H1 (cell line): ENCODE data around the gene UNC5B. TPM values are rescaled to one million over a fixed set of nuclear protein-coding genes. Genes with fewer than 3 reads are reported as not detected.

Source experiments
- CTCF ChIA-PET: fragments of 300-600 bp; sonication (Branson Sonifier 250); formaldehyde crosslinking; loops from one replicate; lab custom pipeline; 2021; ENCODE audit not compliant: partially characterized antibody; lab: Charles Lee
- POLR2A ChIA-PET: fragments of 300-600 bp; sonication (Branson Sonifier 250); formaldehyde crosslinking; loops from one replicate; lab custom pipeline; 2021; ENCODE audit warnings: inconsistent platforms; ENCODE audit not compliant: partially characterized antibody; lab: Charles Lee
- DNase-seq, 2 experiments: peaks; one replicate each; pipeline versions ENCODE4 v3.0.0 to v3.0.0-alpha.2; 2010 to 2022; ENCODE audit warnings: low spot score in 2 of 2, low read depth in 1 of 2, mixed read lengths in 1 of 2
- FAIRE-seq: peaks from 2 replicates; lab custom pipeline; 2011; peaks lifted over from hg19 to GRCh38; lab: Jason Lieb, UNC
- H2AFZ ChIP-seq: 2 replicates; pipeline ENCODE4 v1.8.1; 2012; ENCODE audit warnings: low read length, inconsistent platforms
- H2AK5ac ChIP-seq: 2 replicates; pipeline ENCODE4 v1.6.1; 2013; ENCODE audit warnings: low read depth, low read length
- H2BK120ac ChIP-seq: replicated peaks from 2 replicates; pipeline ENCODE3; 2013; ENCODE audit warnings: low read depth, low read length, inconsistent platforms
- H2BK12ac ChIP-seq: 2 replicates; pipeline ENCODE4 v1.6.1; 2013; ENCODE audit warnings: low read depth, low read length
- H2BK15ac ChIP-seq: 2 replicates; pipeline ENCODE4 v1.6.1; 2013; ENCODE audit warnings: low read length
- H2BK20ac ChIP-seq: 2 replicates; pipeline ENCODE4 v1.6.1; 2013; ENCODE audit warnings: low read length
- H2BK5ac ChIP-seq: 2 replicates; pipeline ENCODE4 v1.6.1; 2013; ENCODE audit warnings: low read depth, low read length
- H3K14ac ChIP-seq: 2 replicates; pipeline ENCODE4 v1.6.1; 2013; ENCODE audit warnings: inconsistent platforms; ENCODE audit not compliant: insufficient read length
- H3K18ac ChIP-seq: 2 replicates; pipeline ENCODE4 v1.6.1; 2013; ENCODE audit warnings: low read length; ENCODE audit errors: extremely low read depth
- H3K23ac ChIP-seq: 2 replicates; pipeline ENCODE4 v1.6.1; 2013; ENCODE audit warnings: inconsistent platforms; ENCODE audit not compliant: insufficient read length
- H3K23me2 ChIP-seq: 2 replicates; pipeline ENCODE4 v1.6.1; 2013; ENCODE audit warnings: low read depth, low read length
- H3K27ac ChIP-seq: 2 replicates; pipeline ENCODE4 v1.6.1; 2011; ENCODE audit warnings: low read depth, low read length, inconsistent platforms
- H3K27me3 ChIP-seq, 4 experiments: replicated peaks in 1 of 4; 1 replicate in 1 of 4; 2 replicates in 3 of 4; pipeline versions ENCODE4 v1.6.1 to v1.8.1; 2011 to 2013; ENCODE audit warnings: low read length in 3 of 4, mild to moderate bottlenecking in 3 of 4, inconsistent platforms in 2 of 4, mixed read lengths in 2 of 4, moderate library complexity in 1 of 4; ENCODE audit not compliant: control insufficient read depth in 3 of 4, insufficient read depth in 3 of 4; ENCODE audit errors: extremely low read depth in 1 of 4
- H3K36me3 ChIP-seq, 4 experiments: 2 replicates each; pipeline versions ENCODE4 v1.6.1 to v1.8.1; 2011 to 2013; ENCODE audit warnings: mild to moderate bottlenecking in 4 of 4, low read length in 3 of 4, moderate library complexity in 2 of 4, control low read depth in 1 of 4, inconsistent platforms in 1 of 4; ENCODE audit not compliant: insufficient read depth in 4 of 4, control insufficient read depth in 2 of 4
- H3K4ac ChIP-seq: replicated peaks from 2 replicates; pipeline ENCODE3; 2013; ENCODE audit warnings: low read length, low read depth, mixed read lengths, inconsistent platforms; ENCODE audit not compliant: insufficient read length
- H3K4me1 ChIP-seq, 4 experiments: replicated peaks in 1 of 4; 1 replicate in 1 of 4; 2 replicates in 3 of 4; pipeline versions ENCODE4 v1.6.1 to v1.8.1; 2011 to 2013; ENCODE audit warnings: low read length in 3 of 4, inconsistent platforms in 2 of 4, mixed read lengths in 1 of 4; ENCODE audit not compliant: insufficient read depth in 4 of 4, control insufficient read depth in 3 of 4
- H3K4me2 ChIP-seq, 2 experiments: 2 replicates each; pipeline versions ENCODE4 v1.6.1 to v1.8.1; 2011 to 2013; ENCODE audit warnings: low read depth in 2 of 2, low read length in 2 of 2, control low read depth in 1 of 2, inconsistent platforms in 1 of 2, mild to moderate bottlenecking in 1 of 2; ENCODE audit not compliant: insufficient read depth in 1 of 2
- H3K4me3 ChIP-seq, 4 experiments: fragments of 200-600, 300-600 bp in 1 of 4; sonication (generic), shearing (Covaris generic), sonication (Bioruptor Twin) in 1 of 4; 2 replicates each; pipeline versions ENCODE4 v1.5.1 to v1.8.1; 2011 to 2016; ENCODE audit warnings: low read length in 4 of 4, low read depth in 3 of 4, control low read depth in 2 of 4, inconsistent platforms in 2 of 4, mild to moderate bottlenecking in 2 of 4, mixed read lengths in 1 of 4, moderate library complexity in 1 of 4; ENCODE audit not compliant: insufficient read depth in 2 of 4; ENCODE audit errors: extremely low read depth in 1 of 4
- H3K56ac ChIP-seq: replicated peaks from 2 replicates; pipeline ENCODE3; 2013; ENCODE audit warnings: low read depth, mild to moderate bottlenecking, mixed read lengths, low read length, inconsistent platforms; ENCODE audit not compliant: insufficient read length
- H3K79me1 ChIP-seq: 2 replicates; pipeline ENCODE4 v1.6.1; 2013; ENCODE audit warnings: low read depth, low read length, control low read depth
- H3K79me2 ChIP-seq, 2 experiments: 2 replicates each; pipeline versions ENCODE4 v1.6.1 to v1.8.1; 2012 to 2013; ENCODE audit warnings: low read length in 2 of 2, mild to moderate bottlenecking in 2 of 2, inconsistent platforms in 1 of 2; ENCODE audit not compliant: insufficient read depth in 2 of 2, control insufficient read depth in 1 of 2
- H3K9ac ChIP-seq, 4 experiments: replicated peaks in 1 of 4; 1 replicate in 1 of 4; 2 replicates in 3 of 4; pipeline versions ENCODE4 v1.6.1 to v1.8.1; 2011 to 2013; ENCODE audit warnings: low read depth in 3 of 4, low read length in 3 of 4, control low read depth in 2 of 4, mild to moderate bottlenecking in 2 of 4, moderate library complexity in 2 of 4, inconsistent platforms in 1 of 4; ENCODE audit errors: extremely low read depth in 1 of 4
- H3K9me3 ChIP-seq, 2 experiments: 2 replicates each; pipeline versions ENCODE4 v1.6.1 to v1.8.1; 2012 to 2013; ENCODE audit warnings: mild to moderate bottlenecking in 2 of 2, moderate library complexity in 2 of 2, control low read depth in 1 of 2, inconsistent platforms in 1 of 2, low read depth in 1 of 2, low read length in 1 of 2, mixed read lengths in 1 of 2; ENCODE audit not compliant: insufficient read depth in 2 of 2
- H4K20me1 ChIP-seq, 2 experiments: replicated peaks in 1 of 2; 2 replicates each; pipeline versions ENCODE3 to v1.8.1; 2011 to 2013; ENCODE audit warnings: inconsistent platforms in 2 of 2, low read length in 2 of 2, mild to moderate bottlenecking in 1 of 2; ENCODE audit not compliant: insufficient read depth in 2 of 2, control insufficient read depth in 1 of 2
- H4K5ac ChIP-seq: 2 replicates; pipeline ENCODE4 v1.6.1; 2013; ENCODE audit warnings: low read length, low read depth, mixed read lengths, inconsistent platforms; ENCODE audit not compliant: insufficient read length
- H4K8ac ChIP-seq: 2 replicates; pipeline ENCODE4 v1.8.0; 2013; ENCODE audit warnings: mild to moderate bottlenecking, moderate library complexity, low read length, inconsistent platforms; ENCODE audit not compliant: insufficient read depth; ENCODE audit errors: extremely low read depth
- H4K91ac ChIP-seq: replicated peaks from 2 replicates; pipeline ENCODE3; 2013; ENCODE audit warnings: low read length, mixed read lengths, inconsistent platforms; ENCODE audit not compliant: insufficient read length
- RBBP5 ChIP-seq: IDR thresholded peaks from 2 replicates; pipeline ENCODE4 v1.7.1; 2012; ENCODE audit warnings: low read depth, mild to moderate bottlenecking, inconsistent platforms, low read length, moderate library complexity, borderline replicate concordance
- SP4 ChIP-seq: IDR thresholded peaks from 2 replicates; pipeline ENCODE4 v1.6.1; 2012; ENCODE audit warnings: low read length, inconsistent platforms
- WGBS, 2 experiments: shearing (Covaris generic) in 1 of 2; methylation state at CpG; one replicate each; pipeline versions ENCODE4 v1.1.6 to v1.1.7; 2013 to 2015; ENCODE audit warnings: low lambda C conversion rate in 2 of 2, mixed read lengths in 2 of 2, inconsistent platforms in 1 of 2, low coverage in 1 of 2, missing lambda C conversion rate in 1 of 2; ENCODE audit not compliant: insufficient replicate concordance in 2 of 2, insufficient coverage in 1 of 2, insufficient read length in 1 of 2; ENCODE audit errors: extremely low coverage in 1 of 2, missing lambda C conversion rate in 1 of 2; 5-methylcytosine and 5-hydroxymethylcytosine counted together
- polyA plus RNA-seq, 7 experiments: library from polyadenylated mRNA; depleted of rRNA in 3 of 7; stranded (reverse) in 5 of 7; unstranded in 2 of 7; fragments of >200 nt in 5 of 7; fragments of 200-250 nt in 2 of 7; gene quantifications; 1 replicate in 5 of 7; 2 replicates in 1 of 7; 4 replicates in 1 of 7; pipeline versions ENCODE4 v1.2.1 to v1.2.3, GENCODE V29; 2011 to 2013; ENCODE audit warnings: missing spikeins in 2 of 7, mixed read lengths in 2 of 7
- total RNA-seq: library from RNA; stranded (reverse); fragmentation: NEBNext Ultra II Directional; extraction: Animal tissue kit (Norgen Biotek cat#: 25700); gene quantifications from 2 replicates; pipeline ENCODE4 v1.2.1, GENCODE V29; 2021

UNC5B gene
- total and polyA plus RNA-seq, 2 of the 8 experiments (the other 6 are each of a cell fraction or from before 2014, with no cell fraction given): 27.9 to 31.8 TPM

DNA sequence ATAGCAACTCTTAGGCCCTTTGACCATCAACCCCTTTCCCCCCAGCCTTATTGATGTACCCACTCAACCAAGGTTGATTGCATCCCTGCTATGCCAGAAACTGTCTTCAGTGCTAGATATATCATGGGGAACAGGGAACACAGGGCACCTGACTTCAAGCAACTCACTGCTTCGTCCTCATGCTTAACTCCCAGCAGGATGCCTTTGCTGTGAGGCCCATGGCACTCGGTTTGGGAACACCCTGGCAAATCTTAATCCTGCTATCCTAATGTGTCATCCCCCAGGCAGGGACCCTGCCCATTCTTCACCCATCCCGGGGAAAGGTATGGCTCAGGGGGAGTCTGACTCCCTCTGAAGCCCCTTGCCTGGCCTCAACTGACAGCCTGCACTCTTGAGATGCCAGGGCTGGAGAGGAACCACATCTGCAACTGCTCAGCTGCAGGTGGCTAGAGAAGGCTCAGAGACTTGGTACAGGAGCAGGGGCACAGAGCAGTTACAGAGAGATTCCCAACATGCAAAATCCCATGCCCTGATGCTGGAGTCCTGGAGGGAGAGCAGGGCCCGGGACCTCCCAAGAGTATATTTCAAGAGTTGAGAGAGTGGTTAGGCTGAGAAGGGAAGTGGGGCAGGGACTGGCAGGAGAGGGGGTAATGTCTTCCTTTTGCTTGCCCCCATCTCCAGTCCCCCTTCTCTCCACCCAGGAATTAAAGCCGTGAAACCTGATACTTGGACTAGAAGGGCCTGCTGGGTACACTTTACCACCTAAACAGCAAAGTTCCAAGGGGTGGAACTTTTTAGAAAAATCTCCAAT, 2.4 kb upstream of the UNC5B start:
- Histone ChIP-seq H4K8ac (no peak overlapping the region), H3K14ac (no peak overlapping the region), H4K91ac (no peak overlapping the region), H3K9me3 (no peaks in the 10 kb centered on the region), H3K4ac (no peak overlapping the region), H2BK15ac (peak overlapping the region; percentile 12; the same call in 1 of the 2 replicates), H4K20me1 (peaks cover 1 to 3% of the 10 kb centered on the region in 2 experiments), H3K4me2 (no peak overlapping the region), H3K56ac (no peak overlapping the region), H3K23ac (no peak overlapping the region), H3K27ac (no peak overlapping the region), H4K5ac (no peak overlapping the region), H3K36me3 (no peaks in the 10 kb centered on the region), H3K23me2 (peaks cover 19% of the 10 kb centered on the region; the same call in 1 of the 2 replicates), H3K79me2 (peaks cover 0 to 20% of the 10 kb centered on the region in 2 experiments; a peak in 3 of 4 replicates), H3K18ac (no peak overlapping the region), H2AFZ (no peak overlapping the region), H2BK120ac (no peak overlapping the region), H3K4me3 (no peak overlapping the region), H3K79me1 (no peaks in the 10 kb centered on the region), H2BK20ac (0 out of 2 replicates have a peak overlapping the region, but pooled peaks have one; percentile 6), H3K27me3 (peaks cover 1 to 31% (median 23%) of the 10 kb centered on the region in 4 experiments), H2BK12ac (peak overlapping the region; percentile 0; the same call in 1 of the 2 replicates), H2AK5ac (peak overlapping the region; percentile 17; the same call in 1 of the 2 replicates), H3K4me1 (peaks cover 6 to 31% (median 11%) of the 10 kb centered on the region in 4 experiments), H2BK5ac (no peak overlapping the region), H3K9ac (no peak overlapping the region)
- TF ChIP-seq RBBP5 (0 out of 2 replicates have a peak, but pooled peaks have one; percentile 27), SP4 (no peak)
- ChIA-PET CTCF (interaction anchor here (0.6 to 7.3 kb wide), 22 partner anchors 20 to 406 kb away, joined by 3 to 58 read pairs (median 4); no protein-coding TSS in a partner anchor), POLR2A (interaction anchor here (1.0 to 4.6 kb wide), 2 partner anchors 12 to 58 kb away, joined by 3 to 17 read pairs; no protein-coding TSS in a partner anchor)
- WGBS, 2 experiments: 55% methylated on average over 5 of the region's 5 CpGs; no CpG with 5 or more reads in 1 of the 2 experiments
- DNase-seq (no peak), FAIRE-seq (no peak)
